HG03175 (cell line): Measurements from ENCODE around the gene PPP2R5A.
"Not testable (repeated sequence)": the region's sequence is repeated elsewhere in the genome, so short reads cannot be mapped to it uniquely, and the experiment has no call there.

Source experiments
- ATAC-seq: cut with Tn5 transposase; IDR thresholded peaks from one replicate; pipeline ENCODE4 v1.9.1; 2021; ENCODE audit warnings: mild to moderate bottlenecking, moderate library complexity; ENCODE audit not compliant: unreplicated experiment

Gene PPP2R5A

DNA sequence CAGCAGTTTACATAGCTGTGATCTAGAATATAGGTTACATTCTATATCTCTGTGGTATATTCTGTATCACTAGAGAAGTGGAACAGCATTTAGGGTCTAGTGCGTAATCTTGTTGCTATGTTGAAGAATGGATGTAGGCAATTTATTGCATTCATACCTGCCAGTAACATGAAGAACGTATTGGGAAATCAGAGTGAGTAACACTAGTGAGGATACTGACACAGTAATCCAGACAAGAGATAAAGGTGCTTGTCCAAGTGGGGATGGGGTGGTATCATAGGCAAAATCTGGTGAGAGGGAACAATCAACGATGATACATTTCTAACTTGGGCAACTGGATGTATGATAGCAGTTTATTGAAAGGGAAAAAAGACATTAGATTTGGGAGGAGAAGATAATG, 9.8 kb downstream of the PPP2R5A start:
- no peak for ATAC-seq

DNA sequence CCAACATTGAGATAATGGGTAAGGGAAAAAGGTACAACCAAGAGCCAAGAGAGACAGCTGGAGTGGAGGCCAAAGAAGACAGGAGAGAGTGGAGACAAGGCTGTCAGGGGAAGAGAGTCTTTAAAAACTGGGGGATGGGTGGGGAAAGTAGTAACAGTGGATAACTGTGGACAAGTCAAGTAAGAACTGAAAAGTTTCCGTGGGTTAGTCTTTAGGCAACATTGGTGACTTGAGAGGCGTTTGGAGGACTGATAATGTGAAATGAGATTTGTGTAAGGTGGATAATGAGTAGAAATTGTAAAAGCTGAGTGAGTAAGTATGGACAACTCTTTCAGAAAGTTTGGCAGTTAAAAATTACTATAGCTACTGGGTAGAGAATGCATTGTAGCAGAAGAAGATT, 10.4 kb downstream of the PPP2R5A start:
- ATAC-seq, result no peak

DNA sequence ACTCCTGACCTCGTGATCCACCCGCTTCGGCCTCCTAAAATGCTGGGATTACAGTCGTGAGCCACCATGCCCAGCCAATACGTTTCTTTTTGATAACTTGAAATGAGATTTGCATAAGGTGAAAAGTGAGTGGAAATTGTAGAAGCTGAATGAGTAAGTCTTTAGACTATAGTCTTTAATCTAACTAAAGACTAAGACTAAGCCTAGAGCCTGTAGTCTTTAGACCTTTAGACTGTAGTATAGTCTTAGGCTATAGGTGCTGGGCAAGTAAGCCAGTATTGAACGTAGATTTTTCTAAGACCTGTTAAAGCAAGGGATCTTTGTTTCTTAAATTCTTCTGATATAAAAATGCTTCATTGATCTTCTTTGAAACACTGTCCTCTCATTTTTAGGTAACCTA, 12.1 kb downstream of the PPP2R5A start:
- ATAC-seq, result no peak

- no peak for ATAC-seq
Observed at GRCh38 chr1:212301580-212301979, 16.4 kb downstream of the PPP2R5A start.

GRCh38 chr1:212302745-212303383, 17.7 kb downstream of the PPP2R5A start:
- no peak for ATAC-seq

- no peak for ATAC-seq
Observed at GRCh38 chr1:212305342-212305741, 20.1 kb downstream of the PPP2R5A start.

- ATAC-seq, result not testable (repeated sequence)
Observed at GRCh38 chr1:212305984-212306452, 20.8 kb downstream of the PPP2R5A start.

- ATAC-seq, result no peak
Observed at GRCh38 chr1:212309967-212310366, 24.8 kb downstream of the PPP2R5A start.

GRCh38 chr1:212310383-212310782, 25.2 kb downstream of the PPP2R5A start:
- ATAC-seq, result no peak

- ATAC-seq, result no peak
Observed at GRCh38 chr1:212311836-212312497, 26.8 kb downstream of the PPP2R5A start.

DNA sequence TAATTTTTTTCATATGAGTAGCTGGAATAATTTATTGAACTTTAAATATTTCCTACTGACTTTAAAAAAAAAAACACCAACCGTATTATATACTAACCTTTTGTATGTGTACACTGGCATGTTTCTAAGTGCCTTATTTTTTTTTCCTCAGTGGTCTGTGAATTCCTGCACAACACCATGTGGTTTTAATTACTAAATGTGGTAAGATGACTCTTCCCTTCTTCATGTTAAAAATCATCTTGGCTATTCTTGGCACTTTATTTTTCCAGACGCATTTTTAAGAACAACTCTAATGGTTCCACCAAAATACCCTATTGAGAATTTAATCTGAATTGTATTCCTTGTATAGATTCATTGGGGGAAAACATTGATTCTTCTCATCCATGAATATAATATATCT, 28.4 kb downstream of the PPP2R5A start:
- no peak for ATAC-seq

DNA sequence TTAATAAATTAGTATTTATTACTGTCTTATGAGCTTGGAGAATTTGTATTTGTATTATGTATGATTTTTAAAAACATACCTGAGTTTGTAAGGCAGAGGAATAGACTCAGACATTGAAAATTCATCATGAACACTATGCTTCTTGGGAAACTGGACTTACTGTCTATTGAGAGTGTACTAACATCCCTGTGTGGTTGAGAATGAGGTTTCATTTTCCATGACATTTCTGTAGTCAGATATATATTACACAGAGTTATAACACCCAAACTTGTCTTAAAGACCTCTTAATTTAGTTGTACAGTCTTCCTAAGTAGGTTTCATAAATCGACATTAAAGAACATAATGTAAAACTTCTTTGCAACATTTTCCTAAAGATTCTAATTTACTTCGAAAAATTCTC, 30.0 kb downstream of the PPP2R5A start:
- no peak for ATAC-seq

DNA sequence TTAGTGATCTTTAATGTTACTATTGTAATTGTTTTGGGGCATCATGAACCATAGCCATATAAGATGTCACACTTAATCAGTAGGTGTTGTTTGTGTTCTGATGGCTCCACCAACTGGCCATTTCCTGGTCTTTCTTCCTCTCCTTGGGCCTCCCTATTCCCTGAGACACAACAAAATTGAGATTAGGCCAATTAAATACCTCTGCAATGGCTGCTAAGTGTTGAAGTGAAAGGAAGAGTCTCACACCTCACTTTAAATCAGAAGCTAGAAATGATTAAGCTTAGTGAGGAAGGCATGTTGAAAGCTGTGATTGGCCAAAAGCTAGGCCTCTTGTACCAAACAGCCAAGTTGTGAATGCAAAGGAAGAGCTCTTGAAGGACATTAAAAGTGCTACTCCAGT, 30.7 kb downstream of the PPP2R5A start:
- peak; percentile 77 for ATAC-seq

GRCh38 chr1:212317916-212318315, 32.7 kb downstream of the PPP2R5A start:
- ATAC-seq, result no peak

DNA sequence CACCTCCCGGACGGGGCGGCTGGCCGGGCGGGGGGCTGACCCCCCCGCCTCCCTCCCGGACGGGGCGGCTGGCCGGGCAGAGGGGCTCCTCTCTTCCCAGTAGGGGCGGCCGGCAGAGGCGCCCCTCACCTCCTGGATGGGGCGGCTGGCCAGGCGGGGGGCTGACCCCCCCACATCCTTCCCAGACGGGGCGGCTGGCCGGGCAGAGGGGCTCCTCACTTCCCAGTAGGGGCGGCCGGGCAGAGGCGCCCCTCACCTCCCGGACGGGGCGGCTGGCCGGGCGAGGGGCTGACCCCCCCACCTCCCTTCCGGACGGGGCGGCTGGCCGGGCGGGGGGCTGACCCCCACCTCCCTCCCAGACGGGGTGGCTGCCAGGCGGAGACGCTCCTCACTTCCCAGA, 35.8 kb downstream of the PPP2R5A start:
- not testable (repeated sequence) for ATAC-seq

DNA sequence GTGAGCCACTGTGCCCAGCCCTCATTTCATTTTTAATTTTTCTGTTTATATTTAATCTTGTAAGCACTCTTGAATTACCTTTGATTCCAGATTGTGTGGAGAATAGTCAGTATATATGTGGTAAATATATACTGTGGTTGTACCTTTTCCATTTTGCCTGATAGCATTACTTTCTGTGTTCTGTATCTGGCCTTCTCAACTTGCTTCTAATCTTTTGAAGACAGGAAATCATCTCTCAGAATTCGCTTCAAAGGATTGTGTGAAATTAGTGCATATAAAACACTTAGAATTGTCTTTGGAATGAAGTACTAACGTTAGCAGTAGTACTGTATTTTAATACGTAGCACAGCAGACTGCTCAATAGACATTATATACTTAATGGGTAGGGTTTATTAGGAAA, 37.9 kb downstream of the PPP2R5A start:
- no peak for ATAC-seq

- ATAC-seq, result no peak
Observed at GRCh38 chr1:212326541-212326940, 41.3 kb downstream of the PPP2R5A start.

DNA sequence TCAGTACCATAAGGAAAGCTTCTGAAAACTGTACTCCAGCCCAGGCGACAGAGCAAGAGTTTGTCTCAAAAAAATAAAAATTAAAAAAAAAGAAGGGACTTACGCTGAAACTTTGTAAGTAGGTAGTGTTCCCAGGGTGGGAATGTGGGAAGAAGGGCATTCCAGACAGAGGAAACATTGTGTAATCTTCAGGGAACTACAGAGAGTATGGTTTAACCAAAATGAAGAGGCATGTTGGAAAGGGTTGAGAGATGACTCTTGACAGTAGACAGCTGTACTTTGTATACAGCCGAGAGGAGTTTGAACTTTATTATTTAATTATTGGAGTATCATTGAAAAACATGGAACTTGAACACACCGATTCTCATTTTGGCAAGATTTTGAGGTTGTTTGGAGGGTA, 43.0 kb downstream of the PPP2R5A start:
- no peak for ATAC-seq

GRCh38 chr1:212329105-212329504, 43.9 kb downstream of the PPP2R5A start:
- no peak for ATAC-seq

- no peak for ATAC-seq
Observed at GRCh38 chr1:212341090-212341489, 55.9 kb downstream of the PPP2R5A start.

DNA sequence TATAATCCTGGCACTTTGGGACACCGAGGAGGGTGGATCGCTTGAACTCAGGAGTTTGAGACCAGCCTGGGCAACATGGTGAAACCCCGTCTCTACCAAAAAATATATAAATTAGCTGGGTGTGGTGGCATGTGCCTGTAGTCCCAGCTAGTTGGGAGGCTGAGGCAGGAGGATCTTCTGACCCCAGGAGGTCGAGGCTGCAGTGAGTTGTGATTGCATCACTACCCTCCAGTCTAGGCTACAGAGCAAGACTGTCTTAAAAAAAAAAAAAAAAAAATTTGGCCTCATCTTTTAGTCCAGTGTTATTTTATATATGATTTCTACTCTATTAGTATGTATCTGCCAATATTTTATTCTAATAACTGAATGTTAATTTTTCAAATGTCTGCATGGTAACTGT, 59.7 kb downstream of the PPP2R5A start:
- ATAC-seq, result no peak

- no peak for ATAC-seq
Observed at GRCh38 chr1:212346601-212347000, 61.4 kb downstream of the PPP2R5A start.
